GM13976 (cell line): ENCODE results near the gene NDUFB6.
"Not testable (repeated sequence)": the region's sequence is repeated elsewhere in the genome, so short reads cannot be mapped to it uniquely, and the experiment has no call there.

Source experiments
- DNase-seq: peaks from one replicate; pipeline ENCODE4 v3.0.0; 2012; ENCODE audit warnings: low spot score
- CTCF ChIP-seq: IDR thresholded peaks from 2 replicates; pipeline ENCODE4 v1.5.1; 2012; ENCODE audit warnings: borderline replicate concordance, mild to moderate bottlenecking; ENCODE audit not compliant: insufficient read depth; ENCODE audit errors: extremely low read depth, missing control alignments, control extremely low read depth
- in situ Hi-C: fragments of 300-500 bp; cut with MboI; formaldehyde crosslinking; loops from one replicate; pipeline ENCODE4 v1.12.0; 2022; ENCODE audit warnings: low sequenced_read_pairs, mixed read lengths, inconsistent platforms; ENCODE audit not compliant: unreplicated experiment

NDUFB6 gene

GRCh38 chr9:32572900-32573523 is at the start of gene NDUFB6:
Gene NDUFB6 (minus strand): TSS chr9:32573159. CDS start chr9:32573060, 99 bp downstream.
- TF ChIP-seq CTCF = no peak
- in situ Hi-C loops = no loop called here
- DNase-seq = peak; percentile 92

GRCh38 chr9:32618261-32618660 is 45.3 kb upstream of the NDUFB6 start:
- in situ Hi-C loops = no loop called here
- TF ChIP-seq CTCF = no peak
- DNase-seq = no peak

GRCh38 chr9:32606811-32607210 is 33.9 kb upstream of the NDUFB6 start:
- in situ Hi-C loops = no loop called here
- no peak for DNase-seq
- TF ChIP-seq CTCF = no peak

- TF ChIP-seq CTCF = no peak
- DNase-seq = no peak
Measured at GRCh38 chr9:32603914-32604852, 31.2 kb upstream of the NDUFB6 start.

GRCh38 chr9:32599021-32599420 is 26.1 kb upstream of the NDUFB6 start:
- in situ Hi-C loops, DNase-seq: not testable (repeated sequence)

More at GRCh38 chr9:32603914-32604852, 31.2 kb upstream of the NDUFB6 start:
- in situ Hi-C loops = no loop called here

- in situ Hi-C loops = no loop called here
- TF ChIP-seq CTCF = no peak
- DNase-seq = no peak
Measured at GRCh38 chr9:32596936-32597335, 24.0 kb upstream of the NDUFB6 start.
